ENCODE measurements around the gene CCDC61.

The CCDC61 gene

DNA sequence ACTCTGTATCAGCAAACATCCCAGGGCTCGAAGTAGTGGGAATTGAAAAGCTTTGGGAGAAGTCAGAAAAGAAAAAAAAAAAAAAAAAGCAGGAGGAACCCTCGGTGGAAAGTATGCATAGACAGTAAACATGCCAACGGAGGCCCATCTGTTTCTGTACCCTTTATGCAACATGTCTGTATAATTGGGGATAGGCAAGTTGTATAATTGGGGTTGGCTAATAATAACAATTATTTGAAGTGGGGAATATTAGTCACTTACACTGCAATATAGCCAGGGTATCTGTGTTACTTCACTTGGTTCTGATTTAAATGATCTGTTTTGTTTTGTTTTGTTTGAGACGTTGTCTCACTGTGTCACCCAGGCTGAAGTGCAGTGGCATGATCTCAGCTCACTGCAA, 57.6 kb downstream of the CCDC61 start:
- TF ChIP-seq, protein P1, sequence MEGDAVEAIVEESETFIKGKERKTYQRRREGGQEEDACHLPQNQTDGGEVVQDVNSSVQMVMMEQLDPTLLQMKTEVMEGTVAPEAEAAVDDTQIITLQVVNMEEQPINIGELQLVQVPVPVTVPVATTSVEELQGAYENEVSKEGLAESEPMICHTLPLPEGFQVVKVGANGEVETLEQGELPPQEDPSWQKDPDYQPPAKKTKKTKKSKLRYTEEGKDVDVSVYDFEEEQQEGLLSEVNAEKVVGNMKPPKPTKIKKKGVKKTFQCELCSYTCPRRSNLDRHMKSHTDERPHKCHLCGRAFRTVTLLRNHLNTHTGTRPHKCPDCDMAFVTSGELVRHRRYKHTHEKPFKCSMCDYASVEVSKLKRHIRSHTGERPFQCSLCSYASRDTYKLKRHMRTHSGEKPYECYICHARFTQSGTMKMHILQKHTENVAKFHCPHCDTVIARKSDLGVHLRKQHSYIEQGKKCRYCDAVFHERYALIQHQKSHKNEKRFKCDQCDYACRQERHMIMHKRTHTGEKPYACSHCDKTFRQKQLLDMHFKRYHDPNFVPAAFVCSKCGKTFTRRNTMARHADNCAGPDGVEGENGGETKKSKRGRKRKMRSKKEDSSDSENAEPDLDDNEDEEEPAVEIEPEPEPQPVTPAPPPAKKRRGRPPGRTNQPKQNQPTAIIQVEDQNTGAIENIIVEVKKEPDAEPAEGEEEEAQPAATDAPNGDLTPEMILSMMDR (conservative IDR thresholded peaks at IDR 0.05), result no peak
- no peak overlapping the region for H3K27ac ChIP-seq

DNA sequence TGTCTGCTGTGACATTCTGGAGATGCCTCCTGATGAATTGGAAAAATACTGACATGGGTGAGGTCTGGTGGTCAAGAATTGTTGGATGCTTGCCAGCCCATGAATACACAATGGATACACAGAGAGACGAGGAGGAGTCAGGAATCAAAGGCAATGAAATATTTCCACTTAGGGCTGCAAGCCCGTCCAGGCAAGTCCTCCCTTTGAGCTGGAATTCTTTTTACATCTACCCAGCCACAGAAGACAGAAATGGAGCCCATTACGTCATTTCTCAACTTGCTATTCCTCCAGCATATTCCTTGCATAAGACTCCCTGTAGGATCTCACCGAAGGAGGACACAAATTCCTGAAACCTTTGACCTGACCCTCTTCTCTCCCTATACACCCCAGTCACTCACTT, 61.3 kb downstream of the CCDC61 start:
- TF ChIP-seq, protein P1 (conservative IDR thresholded peaks at IDR 0.05), result no peak
- H3K27ac ChIP-seq, result no peak overlapping the region

DNA sequence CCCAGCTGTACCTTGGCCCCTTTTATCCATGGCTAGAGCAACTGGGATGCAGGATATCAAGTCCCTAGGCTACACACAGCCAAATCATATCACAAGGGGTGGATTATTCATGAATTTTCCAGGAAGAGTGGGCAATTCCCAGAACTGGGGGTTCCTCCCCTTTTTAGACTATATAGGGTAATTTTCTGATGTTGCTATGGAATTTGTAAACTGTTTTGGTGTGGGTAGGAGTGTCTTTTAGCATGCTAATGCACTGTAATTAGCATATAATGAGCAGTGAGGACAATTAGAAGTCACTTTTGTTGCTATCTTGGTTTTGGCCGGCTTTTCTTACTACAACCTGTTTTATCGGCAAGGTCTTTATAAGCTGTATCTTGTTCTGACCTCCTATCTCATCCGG, 63.5 kb downstream of the CCDC61 start:
- TF ChIP-seq, protein P1 (conservative IDR thresholded peaks at IDR 0.05), result no peak
- no peak overlapping the region for H3K27ac ChIP-seq

DNA sequence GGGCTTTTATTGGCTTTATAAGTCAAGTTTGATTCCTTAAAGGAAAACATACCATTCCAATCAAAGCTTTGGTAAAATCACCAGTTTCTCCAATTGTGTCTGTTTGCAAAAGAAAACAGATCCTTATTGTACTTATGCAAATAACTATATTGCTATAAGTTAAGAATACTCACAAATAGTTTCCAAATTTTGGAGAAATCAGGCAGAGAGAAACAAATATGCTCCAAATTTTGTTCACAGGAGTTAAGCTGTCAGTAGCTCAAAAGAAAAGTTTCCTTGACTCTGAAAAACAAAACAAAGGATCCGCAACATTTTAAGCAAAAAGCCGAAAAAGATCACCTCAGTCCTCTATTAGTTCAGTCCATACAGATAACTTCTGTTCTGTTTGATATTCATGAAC, 64.7 kb downstream of the CCDC61 start:
- TF ChIP-seq, protein P1 (conservative IDR thresholded peaks at IDR 0.05), result no peak
- H3K27ac ChIP-seq, result no peak overlapping the region

DNA sequence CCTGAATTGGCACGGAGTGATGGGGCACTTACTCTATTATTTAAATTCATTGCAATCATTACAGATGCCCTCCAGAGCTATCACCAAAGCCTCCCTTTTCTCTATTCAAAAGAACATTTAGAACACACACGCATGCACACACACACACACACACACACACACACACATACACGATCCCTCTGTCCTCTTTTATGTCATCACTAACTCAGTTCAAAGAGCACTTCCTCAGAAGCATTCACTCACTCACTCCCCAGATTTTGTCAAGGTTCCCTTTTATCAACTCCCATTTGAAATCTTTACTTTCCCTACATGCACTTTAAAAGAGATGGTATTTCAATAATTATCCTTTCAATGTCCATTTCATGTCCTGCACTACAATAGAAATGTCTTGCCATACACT, 67.9 kb downstream of the CCDC61 start:
- H3K27ac ChIP-seq, result no peak overlapping the region
- TF ChIP-seq, protein P1 (conservative IDR thresholded peaks at IDR 0.05), result no peak

DNA sequence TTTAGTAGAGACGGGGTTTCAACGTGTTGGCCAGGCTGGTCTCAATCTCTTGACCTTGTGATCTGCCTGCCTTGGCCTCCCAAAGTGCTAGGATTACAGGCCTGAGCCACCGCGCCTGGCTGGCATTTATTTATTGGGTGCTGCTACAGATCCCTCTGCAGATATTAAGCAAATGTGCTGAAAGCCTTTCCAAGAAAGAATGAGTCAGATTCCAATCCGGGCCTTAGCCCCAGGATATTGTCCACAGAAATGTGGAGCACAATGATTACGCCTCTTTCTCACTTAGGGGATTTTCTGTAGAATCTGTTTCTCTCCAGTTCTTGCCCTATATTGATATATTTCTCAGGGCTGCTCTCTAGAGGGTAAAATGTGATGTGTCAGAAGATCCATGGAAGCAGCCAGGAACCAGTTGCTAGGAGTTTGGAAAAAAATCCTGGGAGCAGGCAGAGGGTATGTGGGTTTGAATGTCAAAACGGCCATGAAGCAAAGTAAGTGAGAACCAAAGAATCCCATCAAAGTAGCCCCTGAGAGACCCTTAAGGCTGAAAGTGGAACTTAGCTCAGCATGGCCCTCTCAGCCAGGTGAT, 70.3 kb downstream of the CCDC61 start:
- no peak overlapping the region for H3K27ac ChIP-seq
- TF ChIP-seq, protein P1 (conservative IDR thresholded peaks at IDR 0.05), result no peak

DNA sequence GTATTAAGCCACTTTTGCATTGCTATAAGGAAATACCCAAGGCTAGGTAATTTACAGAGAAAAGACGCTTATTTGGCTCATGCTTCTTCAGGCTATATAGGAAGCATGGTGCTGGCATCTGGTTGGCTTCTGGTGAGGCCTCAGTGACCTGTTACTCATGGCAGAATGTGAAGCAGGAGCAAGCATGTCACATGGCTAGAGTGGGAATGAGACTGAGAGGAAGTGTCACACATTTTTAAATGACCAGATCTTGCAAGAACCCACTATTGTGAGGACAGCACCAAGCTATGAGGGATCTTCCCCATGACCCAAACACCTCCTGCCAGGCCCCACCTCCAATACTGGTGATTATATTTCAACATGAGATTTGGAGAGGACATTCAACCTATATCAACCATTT, 71.2 kb downstream of the CCDC61 start:
- no peak overlapping the region for H3K27ac ChIP-seq
- TF ChIP-seq, protein P1 (conservative IDR thresholded peaks at IDR 0.05), result no peak

All from VCaP (cell line).